GM18870 (cell line): ENCODE data around the gene MPEG1.

Source experiments
- ATAC-seq: cut with Tn5 transposase; IDR thresholded peaks from one replicate; pipeline ENCODE4 v1.9.1; 2021; ENCODE audit warnings: moderate library complexity; ENCODE audit not compliant: unreplicated experiment

Gene MPEG1

GRCh38 chr11:59212744-59213631, at the start of gene MPEG1:
Gene MPEG1, minus strand, starts transcription at chr11:59212927. Its CDS starts 62 bp downstream, at chr11:59212865.
- no peak for ATAC-seq

GRCh38 chr11:59262177-59262818, 49.6 kb upstream of the MPEG1 start:
- no peak for ATAC-seq

- no peak for ATAC-seq
Observed at GRCh38 chr11:59261150-59261549, 48.4 kb upstream of the MPEG1 start.

GRCh38 chr11:59259867-59260475, 47.2 kb upstream of the MPEG1 start:
- ATAC-seq = peak; percentile 36

GRCh38 chr11:59259047-59259446, 46.3 kb upstream of the MPEG1 start:
- no peak for ATAC-seq

- no peak for ATAC-seq
Observed at GRCh38 chr11:59255281-59255680, 42.6 kb upstream of the MPEG1 start.

GRCh38 chr11:59254286-59254685, 41.6 kb upstream of the MPEG1 start:
- no peak for ATAC-seq

GRCh38 chr11:59253001-59253400, 40.3 kb upstream of the MPEG1 start:
- no peak for ATAC-seq

GRCh38 chr11:59249535-59249934, 36.8 kb upstream of the MPEG1 start:
- ATAC-seq = no peak

GRCh38 chr11:59247531-59248227, 35.0 kb upstream of the MPEG1 start:
- ATAC-seq = no peak

GRCh38 chr11:59243633-59244032, 30.9 kb upstream of the MPEG1 start:
- no peak for ATAC-seq

- ATAC-seq = no peak
Observed at GRCh38 chr11:59240322-59240721, 27.6 kb upstream of the MPEG1 start.

- no peak for ATAC-seq
Observed at GRCh38 chr11:59226396-59226795, 13.7 kb upstream of the MPEG1 start.

GRCh38 chr11:59225017-59225416, 12.3 kb upstream of the MPEG1 start:
- ATAC-seq = peak; percentile 68

GRCh38 chr11:59224351-59224928, 11.7 kb upstream of the MPEG1 start:
- ATAC-seq = peak; percentile 26

GRCh38 chr11:59223611-59224010, 10.9 kb upstream of the MPEG1 start:
- ATAC-seq = no peak

- no peak for ATAC-seq
Observed at GRCh38 chr11:59223177-59223576, 10.4 kb upstream of the MPEG1 start.

- no peak for ATAC-seq
Observed at GRCh38 chr11:59222464-59223060, 9.8 kb upstream of the MPEG1 start.

- no peak for ATAC-seq
Observed at GRCh38 chr11:59221441-59221840, 8.7 kb upstream of the MPEG1 start.

GRCh38 chr11:59219836-59220235, 7.1 kb upstream of the MPEG1 start:
- ATAC-seq = no peak
